ENCODE results near the gene IFT81. TPM values are rescaled to one million over a fixed set of nuclear protein-coding genes. Genes with fewer than 3 reads are reported as not detected.

The IFT81 gene
- polyA plus RNA-seq, 1 of the 3 experiments (the other 2 are of a cell fraction): 7.9 TPM

DNA sequence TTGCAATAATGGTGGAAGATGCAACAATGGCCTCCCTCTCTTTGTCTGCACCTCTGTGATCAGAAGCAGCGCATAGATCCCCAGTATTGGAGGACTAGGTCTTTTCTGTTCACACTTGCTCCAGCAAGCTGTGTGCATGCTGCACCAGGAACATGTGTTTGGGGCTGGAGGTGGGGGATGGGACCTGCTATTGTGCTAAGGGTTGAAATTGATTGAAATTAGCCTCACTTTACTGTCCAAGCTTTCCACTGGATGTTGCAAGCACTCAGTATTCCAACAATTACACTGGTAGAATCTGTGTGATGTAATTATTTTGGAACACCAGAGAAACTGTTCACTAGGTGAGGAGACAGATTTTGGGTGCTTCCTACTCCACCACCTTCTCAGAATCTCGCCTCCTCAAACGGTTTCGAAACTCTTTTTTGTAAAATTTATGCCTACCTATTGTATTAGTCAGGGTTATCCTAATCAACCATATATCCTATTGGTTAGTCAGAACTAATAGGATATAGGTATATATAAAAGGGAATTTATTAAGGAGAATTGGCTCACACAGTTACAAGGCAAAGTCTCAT lies 35.6 kb downstream of the IFT81 start:
- peaks cover 10% of the 10 kb centered on the region for H3F3A ChIP-seq (replicated peaks; ENCODE audit: insufficient read depth)
- ChIA-PET POLR2A (no interaction called here), CTCF (no interaction called here)
- H3K9me2 ChIP-seq: no peaks in the 10 kb centered on the region
- no peaks in the 10 kb centered on the region for H3K27me3 ChIP-seq (ENCODE audit: insufficient read depth)
- no peak for DNase-seq
- no peaks in the 10 kb centered on the region for H4K20me1 ChIP-seq (ENCODE audit: insufficient read depth)
- no peaks in the 10 kb centered on the region; the same call in 1 of the 2 replicates for H3K79me2 ChIP-seq (ENCODE audit: insufficient read depth)
- 0 out of 2 replicates have a peak, but pooled peaks cover 13% of the 10 kb centered on the region for H3K9me3 ChIP-seq
- H3K4me3 ChIP-seq (ENCODE audit: low read depth in 2 of 2, low read length in 1 of 2): no peak overlapping the region
- H3K36me3 ChIP-seq (replicated peaks in 1 of 2; ENCODE audit: control insufficient read depth in 1 of 2, insufficient read depth in 2 of 2, low read length in 1 of 2): peaks cover 37 to 57% of the 10 kb centered on the region in 2 experiments
- no peak overlapping the region for H2AFZ ChIP-seq (ENCODE audit: low read depth)
- no peak overlapping the region for H3K27ac ChIP-seq (ENCODE audit: low read depth in 2 of 2, low read length in 1 of 2)
- no peak for TF ChIP-seq USF1 (IDR thresholded peaks at IDR 0.05; ENCODE audit: borderline replicate concordance, low read depth)
- TF ChIP-seq, protein P1, sequence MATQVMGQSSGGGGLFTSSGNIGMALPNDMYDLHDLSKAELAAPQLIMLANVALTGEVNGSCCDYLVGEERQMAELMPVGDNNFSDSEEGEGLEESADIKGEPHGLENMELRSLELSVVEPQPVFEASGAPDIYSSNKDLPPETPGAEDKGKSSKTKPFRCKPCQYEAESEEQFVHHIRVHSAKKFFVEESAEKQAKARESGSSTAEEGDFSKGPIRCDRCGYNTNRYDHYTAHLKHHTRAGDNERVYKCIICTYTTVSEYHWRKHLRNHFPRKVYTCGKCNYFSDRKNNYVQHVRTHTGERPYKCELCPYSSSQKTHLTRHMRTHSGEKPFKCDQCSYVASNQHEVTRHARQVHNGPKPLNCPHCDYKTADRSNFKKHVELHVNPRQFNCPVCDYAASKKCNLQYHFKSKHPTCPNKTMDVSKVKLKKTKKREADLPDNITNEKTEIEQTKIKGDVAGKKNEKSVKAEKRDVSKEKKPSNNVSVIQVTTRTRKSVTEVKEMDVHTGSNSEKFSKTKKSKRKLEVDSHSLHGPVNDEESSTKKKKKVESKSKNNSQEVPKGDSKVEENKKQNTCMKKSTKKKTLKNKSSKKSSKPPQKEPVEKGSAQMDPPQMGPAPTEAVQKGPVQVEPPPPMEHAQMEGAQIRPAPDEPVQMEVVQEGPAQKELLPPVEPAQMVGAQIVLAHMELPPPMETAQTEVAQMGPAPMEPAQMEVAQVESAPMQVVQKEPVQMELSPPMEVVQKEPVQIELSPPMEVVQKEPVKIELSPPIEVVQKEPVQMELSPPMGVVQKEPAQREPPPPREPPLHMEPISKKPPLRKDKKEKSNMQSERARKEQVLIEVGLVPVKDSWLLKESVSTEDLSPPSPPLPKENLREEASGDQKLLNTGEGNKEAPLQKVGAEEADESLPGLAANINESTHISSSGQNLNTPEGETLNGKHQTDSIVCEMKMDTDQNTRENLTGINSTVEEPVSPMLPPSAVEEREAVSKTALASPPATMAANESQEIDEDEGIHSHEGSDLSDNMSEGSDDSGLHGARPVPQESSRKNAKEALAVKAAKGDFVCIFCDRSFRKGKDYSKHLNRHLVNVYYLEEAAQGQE (IDR thresholded peaks at IDR 0.05; ENCODE audit: low read depth, low read length): no peak
- TF ChIP-seq RFX5 (IDR thresholded peaks at IDR 0.05; ENCODE audit: low read length): no peak
- no peak for TF ChIP-seq RCOR1 (IDR thresholded peaks at IDR 0.05; ENCODE audit: low read length)
- no peak for TF ChIP-seq ELF1 (IDR thresholded peaks at IDR 0.05)
- TF ChIP-seq SMC3 (IDR thresholded peaks at IDR 0.05; ENCODE audit: low read depth, low read length): no peak
- TF ChIP-seq, protein P2, sequence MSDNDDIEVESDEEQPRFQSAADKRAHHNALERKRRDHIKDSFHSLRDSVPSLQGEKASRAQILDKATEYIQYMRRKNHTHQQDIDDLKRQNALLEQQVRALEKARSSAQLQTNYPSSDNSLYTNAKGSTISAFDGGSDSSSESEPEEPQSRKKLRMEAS (IDR thresholded peaks at IDR 0.05; ENCODE audit: low read depth): no peak
- TF ChIP-seq FOSL2 (IDR thresholded peaks at IDR 0.05; ENCODE audit: borderline replicate concordance, low read depth): no peak
- TF ChIP-seq NFIC (IDR thresholded peaks at IDR 0.05; ENCODE audit: borderline replicate concordance): no peak
- H3K9ac ChIP-seq: no peak overlapping the region
- no peak overlapping the region for H3K4me2 ChIP-seq
- 96% methylated on average over 4 of the region's 4 CpGs for WGBS (ENCODE audit: low lambda C conversion rate)
- H3K4me1 ChIP-seq (ENCODE audit: control insufficient read depth in 1 of 2, insufficient read depth in 2 of 2, low read depth in 1 of 2, low read length in 1 of 2): no peaks in the 10 kb centered on the region

GRCh38 chr12:110165540-110166159 lies 41.5 kb downstream of the IFT81 start:
- no peaks in the 10 kb centered on the region; a peak in 1 of 4 replicates for H3K4me1 ChIP-seq (ENCODE audit: control insufficient read depth in 1 of 2, insufficient read depth in 2 of 2, low read depth in 1 of 2, low read length in 1 of 2)
- no peak overlapping the region for H3K4me2 ChIP-seq
- peaks cover 42 to 46% of the 10 kb centered on the region in 2 experiments for H3K36me3 ChIP-seq (replicated peaks in 1 of 2; ENCODE audit: control insufficient read depth in 1 of 2, insufficient read depth in 2 of 2, low read length in 1 of 2)
- H3K4me3 ChIP-seq (ENCODE audit: low read depth in 2 of 2, low read length in 1 of 2): no peak overlapping the region
- no peak for DNase-seq
- H3K9ac ChIP-seq: no peak overlapping the region
- H3K9me3 ChIP-seq: no peaks in the 10 kb centered on the region
- H2AFZ ChIP-seq (ENCODE audit: low read depth): no peak overlapping the region
- H3K27ac ChIP-seq (ENCODE audit: low read depth in 2 of 2, low read length in 1 of 2): no peak overlapping the region
- H3F3A ChIP-seq (replicated peaks; ENCODE audit: insufficient read depth): peaks cover 5% of the 10 kb centered on the region
- H3K9me2 ChIP-seq: no peaks in the 10 kb centered on the region
- TF ChIP-seq JUND (IDR thresholded peaks at IDR 0.05) (no peak), TCF12 (IDR thresholded peaks at IDR 0.05) (no peak), NFIC (IDR thresholded peaks at IDR 0.05; ENCODE audit: borderline replicate concordance) (no peak), MXI1 (IDR thresholded peaks at IDR 0.05; ENCODE audit: low read depth, low read length) (no peak), CHD2 (IDR thresholded peaks at IDR 0.05; ENCODE audit: low read length, partially characterized antibody) (no peak), RFX5 (IDR thresholded peaks at IDR 0.05; ENCODE audit: low read length) (no peak)
- TF ChIP-seq, protein P3, sequence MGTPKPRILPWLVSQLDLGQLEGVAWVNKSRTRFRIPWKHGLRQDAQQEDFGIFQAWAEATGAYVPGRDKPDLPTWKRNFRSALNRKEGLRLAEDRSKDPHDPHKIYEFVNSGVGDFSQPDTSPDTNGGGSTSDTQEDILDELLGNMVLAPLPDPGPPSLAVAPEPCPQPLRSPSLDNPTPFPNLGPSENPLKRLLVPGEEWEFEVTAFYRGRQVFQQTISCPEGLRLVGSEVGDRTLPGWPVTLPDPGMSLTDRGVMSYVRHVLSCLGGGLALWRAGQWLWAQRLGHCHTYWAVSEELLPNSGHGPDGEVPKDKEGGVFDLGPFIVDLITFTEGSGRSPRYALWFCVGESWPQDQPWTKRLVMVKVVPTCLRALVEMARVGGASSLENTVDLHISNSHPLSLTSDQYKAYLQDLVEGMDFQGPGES (IDR thresholded peaks at IDR 0.05; ENCODE audit: low read depth, low read length): no peak
- no peaks in the 10 kb centered on the region; the same call in 1 of the 2 replicates for H3K79me2 ChIP-seq (ENCODE audit: insufficient read depth)
- H3K27me3 ChIP-seq (ENCODE audit: insufficient read depth): no peaks in the 10 kb centered on the region
- CTCF ChIA-PET: interaction anchor here (1.3 kb wide), 1 partner anchor 266 kb away, joined by 3 read pairs; no protein-coding TSS in a partner anchor
- POLR2A ChIA-PET: no interaction called here
- WGBS (ENCODE audit: low lambda C conversion rate): 89% methylated on average over 4 of the region's 4 CpGs
- no peaks in the 10 kb centered on the region for H4K20me1 ChIP-seq (ENCODE audit: insufficient read depth)
